A549 (cell line): ENCODE results near the gene R3HDM2.

Experiments
- NR3C1 ChIP-seq: fragments of >200 bp; sonication (Bioruptor Twin); formaldehyde crosslinking; IDR thresholded peaks from 3 replicates; pipeline ENCODE4 v1.6.1; 2017
- POLR2A ChIP-seq: IDR thresholded peaks from 2 replicates; pipeline ENCODE4 v1.6.1; 2012; ENCODE audit warnings: mild to moderate bottlenecking, low read length
- TF ChIP-seq, protein P1 (sequence below): fragments of 200-600 bp; sonication (generic); IDR thresholded peaks from 2 replicates; pipeline ENCODE4 v1.6.1; 2016; ENCODE audit warnings: antibody characterized with exemption, mild to moderate bottlenecking, moderate library complexity
- TF ChIP-seq, protein P2 (sequence below): fragments of >200 bp; sonication (Bioruptor Twin); formaldehyde crosslinking; IDR thresholded peaks from 3 replicates; pipeline ENCODE4 v1.5.1; 2016

DNA sequence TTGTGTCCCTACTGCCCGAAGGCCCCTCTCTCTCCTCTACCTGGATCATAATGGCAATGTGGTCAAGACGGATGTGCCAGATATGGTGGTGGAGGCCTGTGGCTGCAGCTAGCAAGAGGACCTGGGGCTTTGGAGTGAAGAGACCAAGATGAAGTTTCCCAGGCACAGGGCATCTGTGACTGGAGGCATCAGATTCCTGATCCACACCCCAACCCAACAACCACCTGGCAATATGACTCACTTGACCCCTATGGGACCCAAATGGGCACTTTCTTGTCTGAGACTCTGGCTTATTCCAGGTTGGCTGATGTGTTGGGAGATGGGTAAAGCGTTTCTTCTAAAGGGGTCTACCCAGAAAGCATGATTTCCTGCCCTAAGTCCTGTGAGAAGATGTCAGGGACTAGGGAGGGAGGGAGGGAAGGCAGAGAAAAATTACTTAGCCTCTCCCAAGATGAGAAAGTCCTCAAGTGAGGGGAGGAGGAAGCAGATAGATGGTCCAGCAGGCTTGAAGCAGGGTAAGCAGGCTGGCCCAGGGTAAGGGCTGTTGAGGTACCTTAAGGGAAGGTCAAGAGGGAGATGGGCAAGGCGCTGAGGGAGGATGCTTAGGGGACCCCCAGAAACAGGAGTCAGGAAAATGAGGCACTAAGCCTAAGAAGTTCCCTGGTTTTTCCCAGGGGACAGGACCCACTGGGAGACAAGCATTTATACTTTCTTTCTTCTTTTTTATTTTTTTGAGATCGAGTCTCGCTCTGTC is 26.1 kb upstream of the R3HDM2 start:
- TF ChIP-seq, protein P1, sequence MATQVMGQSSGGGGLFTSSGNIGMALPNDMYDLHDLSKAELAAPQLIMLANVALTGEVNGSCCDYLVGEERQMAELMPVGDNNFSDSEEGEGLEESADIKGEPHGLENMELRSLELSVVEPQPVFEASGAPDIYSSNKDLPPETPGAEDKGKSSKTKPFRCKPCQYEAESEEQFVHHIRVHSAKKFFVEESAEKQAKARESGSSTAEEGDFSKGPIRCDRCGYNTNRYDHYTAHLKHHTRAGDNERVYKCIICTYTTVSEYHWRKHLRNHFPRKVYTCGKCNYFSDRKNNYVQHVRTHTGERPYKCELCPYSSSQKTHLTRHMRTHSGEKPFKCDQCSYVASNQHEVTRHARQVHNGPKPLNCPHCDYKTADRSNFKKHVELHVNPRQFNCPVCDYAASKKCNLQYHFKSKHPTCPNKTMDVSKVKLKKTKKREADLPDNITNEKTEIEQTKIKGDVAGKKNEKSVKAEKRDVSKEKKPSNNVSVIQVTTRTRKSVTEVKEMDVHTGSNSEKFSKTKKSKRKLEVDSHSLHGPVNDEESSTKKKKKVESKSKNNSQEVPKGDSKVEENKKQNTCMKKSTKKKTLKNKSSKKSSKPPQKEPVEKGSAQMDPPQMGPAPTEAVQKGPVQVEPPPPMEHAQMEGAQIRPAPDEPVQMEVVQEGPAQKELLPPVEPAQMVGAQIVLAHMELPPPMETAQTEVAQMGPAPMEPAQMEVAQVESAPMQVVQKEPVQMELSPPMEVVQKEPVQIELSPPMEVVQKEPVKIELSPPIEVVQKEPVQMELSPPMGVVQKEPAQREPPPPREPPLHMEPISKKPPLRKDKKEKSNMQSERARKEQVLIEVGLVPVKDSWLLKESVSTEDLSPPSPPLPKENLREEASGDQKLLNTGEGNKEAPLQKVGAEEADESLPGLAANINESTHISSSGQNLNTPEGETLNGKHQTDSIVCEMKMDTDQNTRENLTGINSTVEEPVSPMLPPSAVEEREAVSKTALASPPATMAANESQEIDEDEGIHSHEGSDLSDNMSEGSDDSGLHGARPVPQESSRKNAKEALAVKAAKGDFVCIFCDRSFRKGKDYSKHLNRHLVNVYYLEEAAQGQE, result no peak
- TF ChIP-seq, protein P2, sequence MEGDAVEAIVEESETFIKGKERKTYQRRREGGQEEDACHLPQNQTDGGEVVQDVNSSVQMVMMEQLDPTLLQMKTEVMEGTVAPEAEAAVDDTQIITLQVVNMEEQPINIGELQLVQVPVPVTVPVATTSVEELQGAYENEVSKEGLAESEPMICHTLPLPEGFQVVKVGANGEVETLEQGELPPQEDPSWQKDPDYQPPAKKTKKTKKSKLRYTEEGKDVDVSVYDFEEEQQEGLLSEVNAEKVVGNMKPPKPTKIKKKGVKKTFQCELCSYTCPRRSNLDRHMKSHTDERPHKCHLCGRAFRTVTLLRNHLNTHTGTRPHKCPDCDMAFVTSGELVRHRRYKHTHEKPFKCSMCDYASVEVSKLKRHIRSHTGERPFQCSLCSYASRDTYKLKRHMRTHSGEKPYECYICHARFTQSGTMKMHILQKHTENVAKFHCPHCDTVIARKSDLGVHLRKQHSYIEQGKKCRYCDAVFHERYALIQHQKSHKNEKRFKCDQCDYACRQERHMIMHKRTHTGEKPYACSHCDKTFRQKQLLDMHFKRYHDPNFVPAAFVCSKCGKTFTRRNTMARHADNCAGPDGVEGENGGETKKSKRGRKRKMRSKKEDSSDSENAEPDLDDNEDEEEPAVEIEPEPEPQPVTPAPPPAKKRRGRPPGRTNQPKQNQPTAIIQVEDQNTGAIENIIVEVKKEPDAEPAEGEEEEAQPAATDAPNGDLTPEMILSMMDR, result no peak
- TF ChIP-seq POLR2A, result no peak
- TF ChIP-seq NR3C1, result no peak
